IMR-90 (cell line): ENCODE measurements around the gene CACNA2D4. TPM values are rescaled to one million over a fixed set of nuclear protein-coding genes. Genes with fewer than 3 reads are reported as not detected.

Experiments used
- ATAC-seq: fragments of 200-7000 bp; cut with Tn5 transposase; 2 replicates; pipeline ENCODE4 v1.9.1; 2020; ENCODE audit warnings: low read depth, mild to moderate bottlenecking, moderate library complexity
- BruUV-seq: library from RNA; stranded (reverse); fragments of 400-500 nt; replicated peaks from 2 replicates; lab custom pipeline; 2021; lab: Mats Ljungman, UMichigan
- CTCF ChIA-PET: fragments of 300-600 bp; formaldehyde crosslinking; extraction: SDS; loops from one replicate; lab custom pipeline; 2021; ENCODE audit warnings: antibody characterized with exemption; lab: Yijun Ruan, JAX
- POLR2A ChIA-PET: fragments of 300-600 bp; sonication (Branson Sonifier 250); formaldehyde crosslinking; loops from one replicate; lab custom pipeline; 2022; ENCODE audit warnings: antibody characterized with exemption; ENCODE audit not compliant: unreplicated experiment; lab: Charles Lee
- DNase-seq: peaks from one replicate; pipeline ENCODE4 v3.0.0; 2013
- H2AFZ ChIP-seq: replicated peaks from 2 replicates; pipeline ENCODE3; 2013; ENCODE audit warnings: low read length, mild to moderate bottlenecking; ENCODE audit not compliant: poor library complexity
- H2AK5ac ChIP-seq: 2 replicates; pipeline ENCODE4 v1.6.1; 2013; ENCODE audit warnings: low read depth, low read length, inconsistent platforms
- H2AK9ac ChIP-seq: replicated peaks from 2 replicates; pipeline ENCODE3; 2013; ENCODE audit warnings: mild to moderate bottlenecking, low read depth, low read length, moderate library complexity; ENCODE audit not compliant: poor library complexity
- H2BK120ac ChIP-seq: 2 replicates; pipeline ENCODE4 v1.6.1; 2013; ENCODE audit warnings: low read depth, low read length, inconsistent platforms
- H2BK15ac ChIP-seq: 3 replicates; pipeline ENCODE4 v1.6.1; 2013; ENCODE audit warnings: low read depth, low read length, inconsistent platforms
- H2BK20ac ChIP-seq: 2 replicates; pipeline ENCODE4 v1.6.1; 2013; ENCODE audit warnings: low read depth, mild to moderate bottlenecking, inconsistent platforms, low read length, moderate library complexity
- H2BK5ac ChIP-seq: 2 replicates; pipeline ENCODE4 v1.6.1; 2013; ENCODE audit warnings: mild to moderate bottlenecking, low read depth, low read length, inconsistent platforms; ENCODE audit not compliant: poor library complexity, severe bottlenecking
- H3K14ac ChIP-seq: replicated peaks from 2 replicates; pipeline ENCODE4 v1.6.1; 2013; ENCODE audit warnings: low read depth, low read length, inconsistent platforms
- H3K18ac ChIP-seq: 2 replicates; pipeline ENCODE4 v1.6.1; 2013; ENCODE audit warnings: low read depth, low read length, control low read depth
- H3K23ac ChIP-seq: 2 replicates; pipeline ENCODE4 v1.6.1; 2013; ENCODE audit warnings: low read depth, low read length, inconsistent platforms
- H3K27ac ChIP-seq: 2 replicates; pipeline ENCODE4 v1.5.1; 2013; ENCODE audit warnings: mild to moderate bottlenecking, control low read depth, low read length; ENCODE audit not compliant: insufficient read depth
- H3K27me3 ChIP-seq: 2 replicates; pipeline ENCODE4 v1.6.1; 2013; ENCODE audit warnings: low read length; ENCODE audit not compliant: control insufficient read depth, insufficient read depth
- H3K36me3 ChIP-seq: 2 replicates; pipeline ENCODE4 v1.6.1; 2013; ENCODE audit warnings: low read length, mixed read lengths; ENCODE audit not compliant: control insufficient read depth, insufficient read depth
- H3K4ac ChIP-seq: 2 replicates; pipeline ENCODE4 v1.6.1; 2013; ENCODE audit warnings: low read depth, low read length, inconsistent platforms
- H3K4me1 ChIP-seq: 2 replicates; pipeline ENCODE4 v1.6.1; 2013; ENCODE audit warnings: low read length, mixed read lengths; ENCODE audit not compliant: control insufficient read depth, insufficient read depth
- H3K4me2 ChIP-seq: 2 replicates; pipeline ENCODE4 v1.6.1; 2013; ENCODE audit warnings: low read depth, mild to moderate bottlenecking, control low read depth, low read length, moderate library complexity
- H3K4me3 ChIP-seq: 2 replicates; pipeline ENCODE4 v1.5.1; 2013; ENCODE audit warnings: low read depth, mild to moderate bottlenecking, control low read depth, low read length, moderate library complexity; ENCODE audit not compliant: insufficient read depth
- H3K56ac ChIP-seq: 2 replicates; pipeline ENCODE4 v1.6.1; 2013; ENCODE audit warnings: low read length, inconsistent platforms; ENCODE audit not compliant: insufficient read depth; ENCODE audit errors: extremely low read depth
- H3K79me1 ChIP-seq, 2 experiments: 2 replicates each; pipeline ENCODE4 v1.6.1; 2013; ENCODE audit warnings: low read length in 2 of 2, inconsistent platforms in 1 of 2, low read depth in 1 of 2
- H3K9ac ChIP-seq: 2 replicates; pipeline ENCODE4 v1.6.1; 2013; ENCODE audit warnings: low read depth, low read length, control low read depth
- H3K9me1 ChIP-seq: 2 replicates; pipeline ENCODE4 v1.6.1; 2013; ENCODE audit warnings: low read length, inconsistent platforms; ENCODE audit not compliant: insufficient read depth
- H3K9me3 ChIP-seq: 2 replicates; pipeline ENCODE4 v1.6.1; 2013; ENCODE audit warnings: low read length; ENCODE audit not compliant: control insufficient read depth, insufficient read depth
- H4K20me1 ChIP-seq: 2 replicates; pipeline ENCODE4 v1.6.1; 2013; ENCODE audit warnings: low read length, inconsistent platforms; ENCODE audit not compliant: insufficient read depth
- H4K5ac ChIP-seq: 2 replicates; pipeline ENCODE4 v1.6.1; 2013; ENCODE audit warnings: mild to moderate bottlenecking, low read depth, low read length, control low read depth
- H4K8ac ChIP-seq, 2 experiments: 2 replicates each; pipeline ENCODE4 v1.6.1; 2013; ENCODE audit warnings: low read depth in 2 of 2, low read length in 2 of 2, control low read depth in 1 of 2, inconsistent platforms in 1 of 2
- H4K91ac ChIP-seq: 2 replicates; pipeline ENCODE4 v1.6.1; 2013; ENCODE audit warnings: low read depth, low read length, inconsistent platforms; ENCODE audit not compliant: insufficient read depth
- BHLHE40 ChIP-seq: fragments of 150-350 bp; IDR thresholded peaks from 2 replicates; pipeline ENCODE4 v1.6.1; 2016; ENCODE audit warnings: mild to moderate bottlenecking, low read depth, low read length
- ELK1 ChIP-seq: fragments of 150-350 bp; IDR thresholded peaks from 2 replicates; pipeline ENCODE4 v1.6.1; 2016; ENCODE audit warnings: low read depth, mild to moderate bottlenecking, low read length, moderate library complexity, borderline replicate concordance
- FOS ChIP-seq: fragments of 150-350 bp; IDR thresholded peaks from 2 replicates; pipeline ENCODE4 v1.6.1; 2016; ENCODE audit warnings: low read depth, low read length
- POLR2A ChIP-seq: IDR thresholded peaks from 2 replicates; pipeline ENCODE4 v1.6.1; 2012; ENCODE audit warnings: mild to moderate bottlenecking, low read depth, low read length
- RFX5 ChIP-seq: IDR thresholded peaks from 2 replicates; pipeline ENCODE4 v1.8.0; 2012; ENCODE audit warnings: low read depth, mild to moderate bottlenecking, low read length, moderate library complexity
- WGBS, 2 experiments: methylation state at CpG; one replicate each; pipeline versions ENCODE4 v1.1.5 to v1.1.7; 2013; ENCODE audit warnings: missing lambda C conversion rate in 2 of 2; ENCODE audit not compliant: insufficient read length in 1 of 2; ENCODE audit errors: extremely low coverage in 2 of 2; 5-methylcytosine and 5-hydroxymethylcytosine counted together
- dilution Hi-C: fragments of 300-500 bp; cut with HindIII; formaldehyde crosslinking; loops from one replicate; pipeline ENCODE4 v1.14.3; 2018; ENCODE audit warnings: low sequenced_read_pairs; ENCODE audit not compliant: unreplicated experiment
- in situ Hi-C: fragments of 300-500 bp; cut with MboI; formaldehyde crosslinking; loops from 3 replicates; pipeline ENCODE4 v1.14.3; 2019; ENCODE audit warnings: low sequenced_read_pairs, inconsistent platforms, mixed read lengths
- intact Hi-C: fragments of 100-400 bp; cut with micrococcal nuclease; formaldehyde crosslinking; loops from 2 replicates; pipeline ENCODE4 v1.10.0; 2022
- polyA plus RNA-seq, 3 experiments: library from polyadenylated mRNA; depleted of rRNA; stranded (reverse); fragments of >200 nt; gene quantifications; 2 replicates each; pipeline ENCODE4 v1.2.3, GENCODE V29; 2012; ENCODE audit warnings: low replicate concordance in 1 of 3
- total RNA-seq: library from RNA; depleted of rRNA; stranded (reverse); fragments of >200 nt; gene quantifications from 2 replicates; pipeline ENCODE4 v1.2.3, GENCODE V29; 2012

The CACNA2D4 gene
- total and polyA plus RNA-seq, 2 of the 4 experiments (the other 2 are of a cell fraction): 0.18 to 0.22 TPM

DNA sequence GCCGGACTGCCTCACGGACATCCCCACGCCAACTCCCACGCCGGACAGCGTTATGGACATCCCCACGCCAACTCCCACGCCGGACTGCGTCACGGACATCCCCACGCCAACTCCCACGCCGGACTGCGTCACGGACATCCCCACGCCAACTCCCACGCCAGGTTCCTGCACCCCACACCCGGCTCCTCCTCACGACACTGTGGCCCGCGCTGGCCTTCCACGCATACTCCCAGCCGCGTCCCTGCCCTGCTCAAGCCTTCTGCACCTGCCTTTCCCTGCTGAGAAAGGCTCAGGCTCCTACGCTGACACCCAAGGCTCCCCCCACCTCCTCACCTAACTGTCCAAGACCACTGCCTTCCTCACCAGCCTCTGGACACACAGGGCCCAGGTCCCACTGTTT is 9.7 kb downstream of the CACNA2D4 start:
- Histone ChIP-seq H3K9ac (no peak overlapping the region), H3K4ac (no peak overlapping the region), H3K9me1 (no peaks in the 10 kb centered on the region), H3K27ac (no peak overlapping the region), H2BK5ac (no peak overlapping the region), H3K36me3 (no peaks in the 10 kb centered on the region), H3K18ac (no peak overlapping the region), H2BK20ac (no peak overlapping the region), H3K56ac (no peak overlapping the region), H3K4me1 (no peaks in the 10 kb centered on the region), H3K4me3 (no peak overlapping the region), H3K14ac (no peak overlapping the region), H3K27me3 (peaks cover 32% of the 10 kb centered on the region), H2AK5ac (no peak overlapping the region), H2AFZ (peak overlapping the region; percentile 30), H3K4me2 (no peak overlapping the region), H3K79me1 (no peaks in the 10 kb centered on the region), H2BK15ac (no peak overlapping the region), H3K23ac (no peak overlapping the region), H4K91ac (no peak overlapping the region), H2BK120ac (no peak overlapping the region), H3K9me3 (peaks cover 17% of the 10 kb centered on the region), H4K8ac (no peak overlapping the region), H2AK9ac (no peak overlapping the region), H4K20me1 (no peaks in the 10 kb centered on the region), H4K5ac (no peak overlapping the region)
- dilution Hi-C loops: no loop called here
- DNase-seq (no peak), ATAC-seq (no peak)
- WGBS, 2 experiments: 87% methylated on average over 8 of the region's 26 CpGs; no CpG with 5 or more reads in 1 of the 2 experiments
- in situ Hi-C loops: no loop called here
- ChIA-PET POLR2A (no interaction called here), CTCF (no interaction called here)
- intact Hi-C loops: no loop called here
- no TSS peak for BruUV-seq
- TF ChIP-seq RFX5 (no peak), FOS (no peak), ELK1 (no peak), BHLHE40 (no peak), POLR2A (no peak)
